ENCODE measurements around the gene FAM193B. TPM values are rescaled to one million over a fixed set of nuclear protein-coding genes. Genes with fewer than 3 reads are reported as not detected.

The FAM193B gene
- 18.0 and 18.6 TPM in 2 replicates for total RNA-seq

DNA sequence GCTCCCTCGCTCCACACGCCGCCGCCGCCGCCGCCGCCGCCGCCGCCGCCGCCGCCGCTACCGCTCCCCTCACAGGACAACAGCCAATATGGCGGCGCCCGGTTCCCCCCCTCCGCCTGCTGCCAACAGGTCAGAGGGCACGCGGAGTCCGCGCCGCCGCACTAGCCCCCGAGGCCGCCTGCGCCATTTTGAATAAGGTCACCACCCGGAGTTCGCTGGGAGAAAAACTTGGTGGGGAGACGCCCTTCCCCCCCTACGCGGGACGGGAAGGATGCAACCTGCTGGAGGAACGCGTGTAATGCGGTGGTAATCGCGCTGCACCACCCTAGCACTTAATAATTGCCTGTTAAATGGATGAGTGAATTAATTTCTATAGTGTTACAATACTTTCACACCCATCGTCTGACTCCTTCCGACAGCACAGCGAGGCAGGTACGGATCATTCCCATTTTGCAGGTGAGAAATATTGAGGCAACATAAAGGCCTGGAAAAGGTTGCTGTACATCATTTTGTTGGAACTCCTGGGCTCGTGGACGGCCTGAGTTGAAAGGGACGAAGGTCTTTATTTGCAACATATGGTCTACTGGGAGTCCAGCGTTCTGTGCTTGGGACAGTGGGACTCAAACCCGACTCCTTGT is at the start of gene FAM193B:
Gene FAM193B (minus strand): TSS at position 90 of the 638 bp plus-strand sequence. CDS start 105 bp downstream, outside the sequence.

DNA sequence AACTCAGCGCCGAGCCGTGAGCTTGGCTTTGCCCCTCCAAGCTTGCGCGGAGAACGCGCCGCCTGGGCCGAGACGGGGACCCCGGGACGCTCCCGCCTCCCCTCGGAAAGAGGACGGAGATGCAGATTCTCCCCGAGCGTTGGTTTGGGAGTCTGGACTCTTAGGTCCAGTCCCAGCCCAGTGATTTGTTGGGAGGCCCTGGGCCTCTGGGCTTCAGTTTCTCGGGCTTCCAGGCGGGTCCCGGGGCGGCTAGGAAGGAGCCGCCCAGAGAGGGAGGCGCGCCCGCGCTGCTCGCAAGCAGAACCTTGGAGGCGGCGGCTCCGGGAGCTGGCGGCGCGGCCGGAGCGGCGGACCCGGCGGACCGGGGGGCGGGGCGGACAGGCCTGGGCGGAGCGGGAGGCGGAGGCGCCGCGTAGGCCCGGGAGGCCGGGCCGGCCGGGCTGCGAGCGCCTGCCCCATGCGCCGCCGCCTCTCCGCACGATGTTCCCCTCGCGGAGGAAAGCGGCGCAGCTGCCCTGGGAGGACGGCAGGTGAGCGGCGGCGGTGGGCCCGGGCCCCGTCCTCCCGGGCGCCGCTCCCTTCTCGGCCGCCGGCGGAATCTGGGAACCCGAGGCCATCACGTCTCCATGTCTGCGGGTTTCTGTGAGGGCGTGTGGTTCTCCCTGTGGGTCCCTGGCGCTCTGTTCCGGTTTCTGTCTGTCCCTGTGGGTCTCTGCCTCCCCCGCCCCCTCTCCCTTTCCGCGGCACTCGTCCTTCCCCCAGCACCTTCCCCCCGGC is 45.6 kb upstream of the FAM193B start, which contains the start of gene B4GALT7:
Gene B4GALT7 (plus strand): TSS at position 402 of the 777 bp plus-strand sequence. CDS start 79 bp downstream, at position 481.

DNA sequence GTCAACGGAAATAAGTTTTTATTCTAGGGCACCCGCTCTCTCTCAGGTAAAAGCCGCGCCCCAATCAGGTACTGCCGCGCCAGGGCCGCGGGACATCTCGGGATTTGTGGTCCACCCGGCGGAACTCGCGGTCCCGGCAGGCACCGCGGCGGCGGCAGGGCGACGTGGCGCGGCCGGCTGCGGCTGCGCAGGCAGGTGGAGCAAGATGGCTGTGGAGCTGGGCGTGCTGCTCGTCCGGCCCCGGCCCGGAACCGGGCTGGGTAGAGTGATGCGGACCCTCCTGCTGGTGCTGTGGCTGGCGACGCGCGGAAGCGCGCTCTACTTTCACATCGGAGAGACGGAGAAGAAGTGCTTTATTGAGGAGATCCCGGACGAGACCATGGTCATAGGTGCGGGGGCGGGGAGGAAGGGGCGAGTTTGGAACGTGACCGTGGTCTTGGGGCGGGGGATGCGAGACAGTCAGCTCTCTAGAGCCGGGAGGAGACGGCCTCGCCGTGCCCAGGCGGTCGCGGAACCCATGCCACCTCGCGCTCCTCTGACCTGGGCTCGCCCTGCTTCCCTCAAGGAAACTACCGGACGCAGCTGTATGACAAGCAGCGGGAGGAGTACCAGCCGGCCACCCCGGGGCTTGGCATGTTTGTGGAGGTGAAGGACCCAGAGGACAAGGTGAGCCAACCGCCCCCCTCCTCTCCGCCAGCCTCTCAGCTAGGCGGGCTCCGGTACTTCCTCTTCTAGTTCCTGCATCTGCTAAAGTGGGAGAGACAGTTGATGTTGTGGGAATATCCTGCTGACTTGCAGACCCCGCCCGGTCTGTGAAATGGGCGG is 37.9 kb upstream of the FAM193B start, which contains the start of gene TMED9:
Gene TMED9 (plus strand): TSS at position 194 of the 825 bp plus-strand sequence. CDS start 12 bp downstream, at position 206.

DNA sequence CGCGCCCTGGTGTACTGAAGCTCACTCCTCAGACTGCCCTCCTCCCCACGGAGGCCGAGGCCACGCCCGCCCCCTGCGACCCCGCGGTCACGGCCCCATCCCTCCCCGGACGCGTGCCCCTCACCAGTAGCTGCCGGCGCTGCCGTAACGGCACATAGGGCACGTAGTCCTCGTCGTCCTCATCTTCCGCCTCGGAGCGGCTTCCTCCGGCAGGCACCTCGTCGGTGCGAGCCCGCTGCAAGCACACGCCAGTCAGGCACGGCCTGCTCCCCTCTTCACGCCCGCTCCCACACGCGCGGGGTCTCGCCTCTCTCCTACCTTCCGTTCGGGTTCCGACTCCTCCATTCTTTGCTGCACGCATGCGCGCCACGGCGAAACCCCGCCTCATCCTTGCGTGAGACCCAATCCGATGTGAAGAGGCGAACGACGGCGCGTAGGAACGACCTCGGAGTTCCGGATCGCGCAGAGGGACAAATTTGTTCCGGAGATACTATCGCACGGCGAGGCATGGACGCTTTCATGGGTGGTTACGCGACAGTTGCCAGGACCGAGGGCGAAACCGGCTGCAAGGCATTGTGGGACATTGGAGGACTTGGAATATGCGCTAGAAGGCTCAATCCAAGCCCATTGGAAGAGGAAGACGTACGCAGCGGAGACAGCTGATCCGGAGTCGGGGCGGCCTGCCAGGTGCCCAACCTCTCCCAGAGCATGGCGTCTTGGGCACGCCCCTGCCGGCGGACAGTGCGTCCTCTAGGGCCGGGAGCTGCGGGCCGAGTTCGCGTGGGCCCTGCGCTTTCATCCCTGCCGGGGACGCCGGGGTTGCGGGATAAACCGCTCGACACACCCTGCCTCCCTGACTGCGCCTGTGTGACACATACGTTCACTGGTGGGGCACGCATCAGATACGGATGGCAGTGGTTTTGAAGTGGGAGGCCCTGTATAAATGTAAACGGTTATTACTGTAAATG is 37.5 kb downstream of the FAM193B start, which contains the start of gene DDX41:
Gene DDX41 (minus strand): TSS at position 361 of the 968 bp plus-strand sequence. CDS start 16 bp downstream, at position 345.

DNA sequence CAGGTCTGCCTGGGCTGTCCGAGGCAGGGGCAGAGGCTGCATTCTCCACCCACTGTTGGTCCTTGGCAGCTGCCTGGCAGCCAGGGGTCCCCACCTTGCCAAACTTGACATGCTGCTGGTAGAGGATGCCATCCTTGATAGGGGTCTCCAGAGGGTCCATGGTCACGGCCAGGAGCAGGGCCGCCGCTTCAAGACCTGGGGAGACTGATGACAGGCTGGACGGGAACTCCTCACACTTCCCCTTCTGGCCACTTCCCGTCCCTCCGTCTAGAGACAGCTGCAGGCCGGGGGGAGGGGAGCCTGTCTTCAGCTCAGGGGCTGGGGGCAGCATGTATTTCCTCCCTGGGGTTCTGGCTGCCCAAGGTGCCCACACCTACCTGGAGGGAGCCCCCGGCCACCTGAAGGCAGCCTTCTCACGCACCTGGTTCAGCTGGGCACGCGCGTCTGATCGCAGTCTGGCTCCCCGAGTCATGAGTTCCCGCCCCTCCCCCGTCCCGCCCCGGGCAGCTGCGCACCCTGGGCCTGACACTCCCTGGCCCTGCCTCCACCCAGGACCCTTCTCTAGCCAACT is 44.9 kb downstream of the FAM193B start, which contains the start of gene DOK3:
Gene DOK3 (minus strand): TSS at position 446 of the 571 bp plus-strand sequence. CDS start 286 bp downstream, at position 160.

DNA sequence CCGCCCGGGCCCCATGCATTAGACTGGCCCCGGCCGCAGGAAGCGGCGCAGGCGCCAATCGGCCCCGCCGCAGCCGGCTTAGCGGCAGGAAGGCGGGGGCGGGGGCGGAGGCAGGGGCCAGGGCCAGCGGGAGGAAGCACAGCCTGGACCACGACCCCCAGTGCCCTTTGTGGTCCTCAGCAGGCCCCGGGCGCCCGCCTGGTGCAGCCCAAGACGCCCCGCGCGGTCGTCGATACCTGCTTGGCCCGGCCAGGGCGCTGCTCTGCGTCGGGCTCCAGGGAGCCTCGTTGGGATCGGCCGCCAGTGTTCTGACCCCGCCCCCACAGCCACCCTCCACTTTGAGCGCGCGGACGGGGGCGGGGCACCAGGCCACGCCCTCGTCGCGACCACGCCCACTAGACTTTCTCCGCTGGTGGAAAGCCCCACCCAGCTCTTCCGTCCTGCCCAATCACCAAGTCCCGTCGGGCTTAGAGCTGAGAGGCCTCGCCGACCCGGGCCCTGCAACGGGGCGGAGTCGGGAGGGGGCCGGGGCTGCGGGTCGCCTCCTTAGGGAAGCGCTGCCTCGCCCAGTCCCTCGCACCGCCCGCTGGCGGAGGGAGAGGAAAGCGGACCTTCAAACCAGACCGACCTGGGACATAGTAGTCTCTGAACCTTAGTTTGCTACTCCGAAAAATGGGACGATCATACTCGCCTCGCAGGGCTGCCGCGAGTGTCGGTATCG is 56.9 kb downstream of the FAM193B start, which contains the start of gene PDLIM7:
Gene PDLIM7 (minus strand): TSS at position 313 of the 721 bp plus-strand sequence. CDS start 1,092 bp downstream, outside the sequence.

DNA sequence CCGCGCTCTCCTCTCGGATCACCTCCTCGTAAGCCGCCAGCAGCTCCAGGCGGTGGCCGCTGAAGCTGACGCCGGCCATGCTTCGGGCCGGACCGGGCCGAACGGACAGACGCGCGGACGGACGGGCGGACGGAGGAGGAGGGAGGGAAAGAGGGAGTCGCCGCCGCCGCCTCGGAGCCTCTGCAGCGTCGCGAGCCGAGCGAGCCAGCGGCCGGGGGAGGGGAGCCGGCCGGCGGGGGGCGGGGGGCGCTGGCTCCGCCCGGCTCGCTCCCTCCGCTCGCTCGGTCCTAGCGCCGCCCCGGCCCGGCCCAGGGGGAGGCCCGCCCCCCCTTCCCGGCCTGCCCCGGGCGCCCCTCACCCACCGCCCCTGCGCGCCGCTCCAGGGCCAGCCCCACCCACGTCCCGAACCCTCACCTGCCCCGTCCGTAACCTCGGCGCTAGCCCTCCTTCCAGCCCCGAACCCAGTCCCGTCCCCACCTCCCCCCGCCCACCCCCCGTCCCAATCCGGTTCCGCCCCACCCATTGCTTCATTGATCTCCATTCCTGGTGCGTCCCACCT is 80.8 kb downstream of the FAM193B start, which contains the start of gene DBN1:
Gene DBN1 (minus strand): TSS at position 192 of the 559 bp plus-strand sequence. CDS start 113 bp downstream, at position 79.

Other genes with a start within 250 kb of the FAM193B start
- 0.94 and 3.2 TPM in 2 replicates for gene MXD3, start 242.7 kb downstream of the FAM193B start, total RNA-seq
- gene LMAN2, start 202.9 kb downstream of the FAM193B start, total RNA-seq: 482 and 604 TPM in 2 replicates
- 3.4 and 6.3 TPM in 2 replicates for gene RGS14, start 196.6 kb downstream of the FAM193B start, total RNA-seq
- gene SLC34A1, start 170.1 kb downstream of the FAM193B start, total RNA-seq: under 0.01 TPM in 1 of 2 replicates, not detected in the other
- not detected in 2 replicates for gene PFN3, start 153.9 kb downstream of the FAM193B start, total RNA-seq
- 0.34 and 0.63 TPM in 2 replicates for gene F12, start 145.0 kb downstream of the FAM193B start, total RNA-seq
- gene GRK6, start 127.9 kb downstream of the FAM193B start, total RNA-seq: 13.6 and 15.5 TPM in 2 replicates
- 1.4 and 1.6 TPM in 2 replicates for gene PRR7, start 107.7 kb downstream of the FAM193B start, total RNA-seq
- gene DBN1, start 80.9 kb downstream of the FAM193B start, total RNA-seq: 156 and 251 TPM in 2 replicates
- 45.0 and 63.5 TPM in 2 replicates for gene PDLIM7, start 57.0 kb downstream of the FAM193B start, total RNA-seq
- 1.1 TPM in 2 replicates for gene DOK3, start 44.7 kb downstream of the FAM193B start, total RNA-seq
- gene DDX41, start 37.6 kb downstream of the FAM193B start, total RNA-seq: 99.5 and 158 TPM in 2 replicates
- gene TMED9, start 37.6 kb upstream of the FAM193B start, total RNA-seq: 106 and 152 TPM in 2 replicates
- gene B4GALT7, start 45.6 kb upstream of the FAM193B start, total RNA-seq: 25.2 and 30.6 TPM in 2 replicates
- not detected in 2 replicates for gene FAM153A, start 228.3 kb upstream of the FAM193B start, total RNA-seq